ENCODE measurements around the gene CFAP119. TPM values are rescaled to one million over a fixed set of nuclear protein-coding genes. Genes with fewer than 3 reads are reported as not detected.

The CFAP119 gene
- polyA plus RNA-seq, 1 donor = 4.2 TPM

DNA sequence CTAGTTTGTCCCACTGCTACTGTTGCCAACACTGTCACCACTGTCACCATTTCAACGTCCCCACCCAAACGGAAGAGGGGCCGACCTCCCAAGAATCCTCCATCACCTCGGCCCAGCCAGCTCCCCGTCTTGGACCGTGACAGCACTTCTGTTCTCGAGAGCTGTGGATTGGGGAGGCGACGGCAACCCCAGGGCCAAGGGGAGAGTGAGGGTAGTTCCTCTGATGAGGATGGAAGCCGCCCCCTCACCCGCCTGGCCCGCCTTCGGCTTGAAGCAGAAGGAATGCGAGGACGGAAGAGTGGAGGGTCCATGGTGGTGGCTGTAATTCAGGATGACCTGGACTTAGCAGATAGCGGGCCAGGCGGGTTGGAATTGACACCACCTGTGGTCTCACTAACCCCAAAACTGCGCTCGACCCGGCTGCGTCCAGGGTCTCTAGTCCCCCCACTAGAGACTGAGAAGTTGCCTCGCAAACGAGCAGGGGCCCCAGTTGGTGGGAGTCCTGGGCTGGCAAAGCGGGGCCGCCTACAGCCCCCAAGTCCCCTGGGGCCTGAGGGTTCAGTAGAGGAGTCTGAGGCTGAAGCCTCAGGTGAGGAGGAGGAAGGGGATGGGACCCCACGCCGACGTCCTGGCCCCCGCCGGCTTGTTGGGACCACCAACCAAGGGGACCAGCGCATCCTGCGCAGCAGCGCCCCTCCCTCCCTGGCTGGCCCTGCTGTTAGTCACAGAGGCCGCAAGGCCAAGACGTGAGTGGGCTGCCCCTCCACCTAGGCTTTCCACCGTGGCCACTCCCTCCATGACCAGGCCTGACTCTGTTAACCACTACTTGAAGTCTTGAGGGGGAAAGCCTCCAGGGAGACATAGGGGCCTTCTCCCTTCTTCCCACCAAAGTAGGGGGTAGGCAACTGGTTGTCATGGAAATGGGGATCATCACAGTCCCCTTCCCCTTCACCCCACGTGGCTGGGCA lies 22.6 kb downstream of the CFAP119 start:
- H3K9me3 ChIP-seq (ENCODE audit: control insufficient read depth, low read depth, low read length) = no peaks in the 10 kb centered on the region
- peaks cover 11% of the 10 kb centered on the region for H3K4me1 ChIP-seq (ENCODE audit: control insufficient read depth, insufficient read depth, low read length)
- H3K4me3 ChIP-seq (ENCODE audit: low read length) = no peak overlapping the region
- H3K27ac ChIP-seq (ENCODE audit: low read length) = peak overlapping the region; percentile 68
- DNase-seq = no peak
- no peaks in the 10 kb centered on the region for H3K27me3 ChIP-seq (ENCODE audit: control insufficient read depth, insufficient read depth, low read length)
- H3K36me3 ChIP-seq (ENCODE audit: control insufficient read depth, insufficient read depth, low read length) = peaks cover 85% of the 10 kb centered on the region
- WGBS (ENCODE audit: insufficient coverage, low lambda C conversion rate) = 100% methylated on average over 3 of the region's 37 CpGs

DNA sequence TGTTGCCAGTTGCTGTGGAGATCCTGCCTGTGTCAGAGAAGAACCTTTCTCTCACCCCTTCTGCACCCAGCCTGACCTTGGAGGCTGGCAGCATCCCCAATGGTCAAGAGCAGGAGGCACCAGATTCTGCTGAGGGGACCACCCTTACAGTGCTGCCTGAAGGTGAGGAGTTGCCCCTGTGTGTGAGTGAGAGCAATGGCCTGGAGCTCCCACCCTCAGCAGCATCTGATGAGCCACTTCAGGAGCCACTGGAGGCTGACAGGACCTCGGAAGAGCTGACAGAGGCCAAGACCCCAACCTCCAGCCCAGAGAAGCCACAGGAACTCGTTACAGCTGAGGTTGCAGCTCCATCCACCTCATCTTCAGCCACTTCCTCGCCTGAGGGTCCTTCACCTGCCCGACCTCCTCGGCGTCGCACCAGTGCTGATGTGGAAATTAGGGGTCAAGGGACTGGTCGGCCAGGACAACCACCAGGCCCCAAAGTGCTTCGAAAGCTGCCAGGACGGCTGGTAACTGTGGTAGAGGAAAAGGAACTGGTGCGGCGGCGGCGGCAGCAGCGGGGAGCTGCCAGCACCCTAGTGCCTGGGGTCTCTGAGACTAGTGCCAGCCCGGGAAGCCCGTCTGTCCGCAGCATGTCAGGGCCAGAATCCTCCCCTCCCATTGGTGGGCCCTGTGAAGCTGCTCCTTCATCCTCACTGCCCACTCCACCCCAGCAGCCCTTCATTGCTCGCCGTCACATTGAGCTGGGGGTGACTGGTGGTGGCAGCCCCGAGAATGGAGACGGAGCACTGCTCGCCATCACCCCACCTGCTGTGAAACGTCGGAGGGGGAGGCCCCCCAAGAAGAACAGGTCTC lies 23.8 kb downstream of the CFAP119 start:
- Histone ChIP-seq H3K27me3 (ENCODE audit: control insufficient read depth, insufficient read depth, low read length) (no peaks in the 10 kb centered on the region), H3K9me3 (ENCODE audit: control insufficient read depth, low read depth, low read length) (no peaks in the 10 kb centered on the region), H3K4me1 (ENCODE audit: control insufficient read depth, insufficient read depth, low read length) (peaks cover 11% of the 10 kb centered on the region), H3K36me3 (ENCODE audit: control insufficient read depth, insufficient read depth, low read length) (peaks cover 85% of the 10 kb centered on the region), H3K4me3 (ENCODE audit: low read length) (no peak overlapping the region), H3K27ac (ENCODE audit: low read length) (no peak overlapping the region)
- DNase-seq = no peak
- WGBS (ENCODE audit: insufficient coverage, low lambda C conversion rate) = no CpG with 5 or more reads among the region's 25 CpGs

DNA sequence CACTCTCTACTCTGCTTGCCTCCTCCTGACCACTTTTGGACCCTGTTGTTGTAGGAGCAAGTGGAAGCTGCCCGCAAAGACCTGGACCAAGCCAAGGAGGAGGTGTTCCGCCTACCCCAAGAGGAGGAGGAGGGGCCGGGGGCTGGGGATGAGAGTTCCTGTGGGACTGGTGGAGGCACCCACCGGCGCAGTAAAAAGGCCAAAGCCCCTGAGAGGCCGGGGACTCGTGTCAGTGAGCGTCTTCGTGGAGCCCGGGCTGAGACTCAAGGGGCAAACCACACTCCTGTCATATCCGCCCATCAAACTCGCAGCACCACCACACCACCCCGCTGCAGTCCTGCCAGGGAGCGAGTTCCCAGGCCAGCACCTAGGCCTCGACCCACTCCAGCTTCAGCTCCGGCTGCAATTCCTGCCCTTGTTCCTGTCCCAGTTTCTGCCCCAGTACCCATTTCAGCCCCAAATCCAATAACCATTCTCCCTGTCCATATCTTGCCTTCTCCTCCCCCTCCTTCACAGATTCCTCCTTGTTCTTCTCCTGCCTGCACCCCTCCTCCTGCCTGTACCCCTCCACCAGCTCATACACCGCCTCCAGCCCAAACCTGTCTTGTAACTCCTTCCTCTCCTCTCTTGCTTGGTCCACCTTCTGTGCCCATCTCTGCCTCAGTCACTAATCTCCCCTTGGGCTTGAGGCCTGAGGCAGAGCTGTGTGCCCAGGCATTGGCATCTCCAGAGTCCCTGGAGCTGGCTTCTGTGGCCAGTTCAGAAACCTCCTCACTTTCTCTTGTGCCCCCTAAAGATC lies 24.7 kb downstream of the CFAP119 start:
- Histone ChIP-seq H3K36me3 (ENCODE audit: control insufficient read depth, insufficient read depth, low read length) (peaks cover 84% of the 10 kb centered on the region), H3K9me3 (ENCODE audit: control insufficient read depth, low read depth, low read length) (no peaks in the 10 kb centered on the region), H3K4me3 (ENCODE audit: low read length) (no peak overlapping the region), H3K4me1 (ENCODE audit: control insufficient read depth, insufficient read depth, low read length) (peaks cover 11% of the 10 kb centered on the region), H3K27me3 (ENCODE audit: control insufficient read depth, insufficient read depth, low read length) (no peaks in the 10 kb centered on the region), H3K27ac (ENCODE audit: low read length) (no peak overlapping the region)
- no CpG with 5 or more reads among the region's 17 CpGs for WGBS (ENCODE audit: insufficient coverage, low lambda C conversion rate)
- no peak for DNase-seq

DNA sequence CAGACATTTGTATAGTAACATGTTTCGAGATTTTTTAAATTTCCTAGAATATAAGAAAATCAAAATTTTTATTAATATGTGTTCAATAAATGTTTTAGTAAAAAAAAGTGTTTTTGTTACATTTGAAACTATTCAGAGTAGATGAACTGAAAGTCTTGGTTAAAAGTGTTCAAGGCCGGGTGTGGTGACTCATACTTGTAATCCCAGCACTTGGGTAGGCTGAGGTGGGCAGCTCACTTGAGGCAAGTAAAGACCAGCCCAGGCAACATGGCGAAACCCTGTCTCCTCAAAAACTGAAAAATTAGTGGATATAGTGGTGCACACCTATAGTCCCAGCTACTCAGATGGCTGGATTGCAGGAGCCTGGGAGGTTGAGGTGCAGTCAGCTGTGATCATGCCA lies 30.5 kb downstream of the CFAP119 start:
- WGBS (ENCODE audit: insufficient coverage, low lambda C conversion rate) = 88% methylated on average over 1 of the region's 3 CpGs

DNA sequence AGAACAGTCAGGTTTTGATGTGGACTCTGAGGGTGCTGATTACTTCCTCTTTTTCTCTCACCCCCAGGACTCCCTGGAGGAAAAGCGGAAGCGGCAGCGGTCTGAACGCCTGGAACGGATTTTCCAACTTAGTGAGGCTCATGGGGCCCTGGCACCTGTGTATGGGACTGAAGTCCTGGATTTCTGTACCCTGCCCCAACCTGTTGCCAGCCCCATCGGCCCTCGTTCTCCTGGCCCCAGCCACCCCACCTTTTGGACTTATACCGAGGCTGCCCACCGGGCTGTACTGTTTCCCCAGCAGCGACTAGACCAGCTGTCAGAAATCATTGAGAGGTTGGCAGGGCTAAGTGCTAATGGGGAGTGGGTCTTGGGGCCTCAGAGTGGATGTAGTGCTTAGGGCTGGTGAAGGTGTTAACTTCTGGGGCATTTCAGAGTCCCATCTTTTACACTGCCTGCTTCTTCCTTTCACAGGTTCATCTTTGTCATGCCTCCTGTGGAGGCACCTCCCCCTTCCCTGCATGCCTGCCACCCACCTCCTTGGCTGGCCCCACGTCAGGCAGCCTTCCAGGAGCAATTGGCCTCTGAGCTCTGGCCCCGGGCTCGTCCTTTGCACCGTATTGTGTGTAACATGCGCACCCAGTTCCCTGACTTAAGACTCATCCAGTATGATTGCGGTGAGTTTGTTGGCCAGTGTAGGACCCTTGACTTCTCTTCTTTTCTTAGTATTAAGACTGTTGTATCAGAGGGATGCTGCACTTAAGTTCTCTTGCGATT lies 32.8 kb downstream of the CFAP119 start:
- peaks cover 35% of the 10 kb centered on the region for H3K4me1 ChIP-seq (ENCODE audit: control insufficient read depth, insufficient read depth, low read length)
- no peak overlapping the region for H3K4me3 ChIP-seq (ENCODE audit: low read length)
- peak overlapping the region; percentile 59 for H3K27ac ChIP-seq (ENCODE audit: low read length)
- no peaks in the 10 kb centered on the region for H3K9me3 ChIP-seq (ENCODE audit: control insufficient read depth, low read depth, low read length)
- H3K36me3 ChIP-seq (ENCODE audit: control insufficient read depth, insufficient read depth, low read length) = peaks cover 75% of the 10 kb centered on the region
- WGBS (ENCODE audit: insufficient coverage, low lambda C conversion rate) = no CpG with 5 or more reads among the region's 17 CpGs
- H3K27me3 ChIP-seq (ENCODE audit: control insufficient read depth, insufficient read depth, low read length) = no peaks in the 10 kb centered on the region
- peak; percentile 77 to 89 for DNase-seq

More for the DNA sequence above, 30.5 kb downstream of the CFAP119 start:
- Histone ChIP-seq H3K27me3 (ENCODE audit: control insufficient read depth, insufficient read depth, low read length) (no peaks in the 10 kb centered on the region), H3K27ac (ENCODE audit: low read length) (no peak overlapping the region), H3K4me1 (ENCODE audit: control insufficient read depth, insufficient read depth, low read length) (peaks cover 15% of the 10 kb centered on the region), H3K9me3 (ENCODE audit: control insufficient read depth, low read depth, low read length) (no peaks in the 10 kb centered on the region), H3K36me3 (ENCODE audit: control insufficient read depth, insufficient read depth, low read length) (peaks cover 77% of the 10 kb centered on the region), H3K4me3 (ENCODE audit: low read length) (no peak overlapping the region)
- DNase-seq = no peak

DNA sequence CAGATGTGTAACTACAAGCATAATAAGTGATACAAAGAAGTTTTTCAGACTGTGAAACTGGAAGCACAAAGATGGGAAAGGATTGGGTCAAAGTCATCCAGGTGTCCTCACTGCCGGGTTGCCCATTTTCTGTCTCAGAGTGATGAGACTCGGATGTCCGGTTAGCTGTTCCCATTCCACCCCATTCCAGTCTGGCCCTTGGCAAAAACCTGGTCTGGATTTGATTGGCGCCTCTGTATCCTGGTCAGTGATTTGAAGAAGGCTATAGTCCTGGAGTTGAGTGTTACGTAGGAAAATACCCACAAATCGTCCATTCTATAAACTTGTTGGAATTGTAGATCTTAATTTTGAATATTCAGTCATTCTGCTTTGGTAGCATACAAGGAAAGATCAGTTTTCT lies 33.5 kb downstream of the CFAP119 start:
- H3K36me3 ChIP-seq (ENCODE audit: control insufficient read depth, insufficient read depth, low read length) = peaks cover 75% of the 10 kb centered on the region
- WGBS (ENCODE audit: insufficient coverage, low lambda C conversion rate) = 88% methylated on average over 3 of the region's 6 CpGs
- no peak overlapping the region for H3K4me3 ChIP-seq (ENCODE audit: low read length)

DNA sequence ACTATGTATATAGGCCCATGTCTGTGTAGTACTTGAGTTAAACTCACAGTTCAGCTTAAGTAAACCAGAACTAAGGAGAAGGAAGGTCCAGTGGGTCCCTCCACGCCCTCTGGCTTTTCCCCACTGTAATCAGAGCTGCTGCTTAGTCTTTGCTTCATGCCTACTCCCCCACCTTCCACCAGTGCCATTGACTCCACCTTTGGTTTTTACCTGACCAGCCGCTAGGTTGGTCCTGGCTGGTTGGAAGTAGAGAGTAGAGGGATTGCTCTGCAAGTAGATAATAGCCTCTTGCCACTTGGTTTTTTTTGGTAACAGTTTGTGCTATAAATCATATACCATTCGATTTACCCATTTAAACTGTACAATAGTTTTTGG lies 36.5 kb downstream of the CFAP119 start:
- peaks cover 81% of the 10 kb centered on the region for H3K36me3 ChIP-seq (ENCODE audit: control insufficient read depth, insufficient read depth, low read length)
- WGBS (ENCODE audit: insufficient coverage, low lambda C conversion rate) = 100% methylated on average over 1 of the region's 3 CpGs
- peak overlapping the region; percentile 40 for H3K27ac ChIP-seq (ENCODE audit: low read length)
- DNase-seq = no peak
- H3K4me3 ChIP-seq (ENCODE audit: low read length) = no peak overlapping the region
- no peaks in the 10 kb centered on the region for H3K27me3 ChIP-seq (ENCODE audit: control insufficient read depth, insufficient read depth, low read length)
- H3K4me1 ChIP-seq (ENCODE audit: control insufficient read depth, insufficient read depth, low read length) = peaks cover 35% of the 10 kb centered on the region
- no peaks in the 10 kb centered on the region for H3K9me3 ChIP-seq (ENCODE audit: control insufficient read depth, low read depth, low read length)

More for the DNA sequence above, 33.5 kb downstream of the CFAP119 start:
- no peak for DNase-seq
- Histone ChIP-seq H3K4me1 (ENCODE audit: control insufficient read depth, insufficient read depth, low read length) (peaks cover 35% of the 10 kb centered on the region), H3K9me3 (ENCODE audit: control insufficient read depth, low read depth, low read length) (no peaks in the 10 kb centered on the region), H3K27me3 (ENCODE audit: control insufficient read depth, insufficient read depth, low read length) (no peaks in the 10 kb centered on the region), H3K27ac (ENCODE audit: low read length) (no peak overlapping the region)

DNA sequence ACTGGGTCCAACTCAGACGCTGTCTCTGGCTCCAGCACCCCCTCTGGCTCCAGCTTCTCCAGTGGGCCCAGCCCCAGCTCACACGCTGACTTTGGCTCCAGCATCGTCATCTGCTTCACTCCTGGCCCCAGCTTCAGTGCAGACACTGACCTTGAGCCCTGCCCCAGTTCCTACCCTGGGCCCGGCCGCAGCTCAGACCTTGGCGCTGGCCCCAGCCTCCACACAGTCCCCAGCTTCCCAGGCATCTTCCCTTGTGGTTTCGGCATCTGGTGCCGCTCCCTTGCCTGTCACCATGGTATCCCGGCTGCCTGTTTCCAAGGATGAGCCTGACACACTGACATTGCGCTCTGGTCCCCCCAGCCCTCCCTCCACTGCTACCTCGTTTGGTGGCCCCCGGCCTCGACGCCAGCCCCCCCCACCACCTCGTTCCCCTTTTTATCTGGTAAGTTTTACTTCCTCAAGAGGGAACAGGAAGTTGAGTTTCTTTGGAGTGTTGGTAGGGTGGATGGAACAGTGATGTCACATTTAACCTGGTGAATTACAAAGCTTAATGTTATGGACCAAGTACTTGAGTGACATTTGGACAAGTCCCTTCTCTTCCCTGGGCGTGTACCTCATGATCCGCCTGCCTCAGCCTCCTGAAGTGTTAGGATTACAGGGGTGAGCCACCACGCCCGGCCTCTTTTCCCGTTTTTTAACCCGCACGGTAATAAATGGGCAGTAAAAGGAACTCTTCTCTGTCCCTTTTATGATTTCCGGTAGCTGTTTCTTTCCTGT lies 37.0 kb downstream of the CFAP119 start:
- H3K4me1 ChIP-seq (ENCODE audit: control insufficient read depth, insufficient read depth, low read length) = peaks cover 34% of the 10 kb centered on the region
- peak in 1 of 2 donors; percentile 50 for DNase-seq
- no peaks in the 10 kb centered on the region for H3K27me3 ChIP-seq (ENCODE audit: control insufficient read depth, insufficient read depth, low read length)
- H3K9me3 ChIP-seq (ENCODE audit: control insufficient read depth, low read depth, low read length) = no peaks in the 10 kb centered on the region
- peaks cover 82% of the 10 kb centered on the region for H3K36me3 ChIP-seq (ENCODE audit: control insufficient read depth, insufficient read depth, low read length)
- H3K27ac ChIP-seq (ENCODE audit: low read length) = peak overlapping the region; percentile 40
- H3K4me3 ChIP-seq (ENCODE audit: low read length) = no peak overlapping the region
- WGBS (ENCODE audit: insufficient coverage, low lambda C conversion rate) = 80% methylated on average over 2 of the region's 23 CpGs

DNA sequence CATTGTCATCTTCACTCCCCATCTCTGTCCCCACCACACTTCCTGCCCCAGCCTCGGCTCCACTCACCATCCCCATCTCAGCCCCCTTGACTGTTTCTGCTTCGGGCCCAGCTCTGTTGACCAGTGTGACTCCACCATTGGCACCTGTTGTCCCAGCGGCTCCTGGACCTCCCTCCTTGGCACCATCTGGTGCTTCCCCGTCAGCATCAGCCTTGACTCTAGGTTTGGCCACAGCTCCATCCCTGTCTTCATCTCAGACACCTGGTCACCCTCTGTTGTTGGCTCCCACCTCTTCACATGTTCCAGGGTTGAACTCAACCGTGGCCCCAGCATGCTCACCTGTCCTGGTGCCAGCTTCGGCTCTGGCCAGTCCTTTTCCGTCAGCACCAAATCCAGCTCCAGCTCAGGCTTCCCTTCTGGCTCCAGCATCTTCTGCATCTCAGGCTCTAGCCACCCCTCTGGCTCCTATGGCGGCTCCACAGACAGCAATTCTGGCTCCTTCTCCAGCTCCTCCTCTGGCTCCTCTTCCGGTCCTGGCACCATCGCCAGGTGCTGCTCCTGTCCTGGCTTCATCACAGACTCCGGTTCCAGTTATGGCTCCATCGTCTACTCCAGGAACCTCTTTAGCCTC lies 38.0 kb downstream of the CFAP119 start:
- DNase-seq = no peak
- H3K27me3 ChIP-seq (ENCODE audit: control insufficient read depth, insufficient read depth, low read length) = no peaks in the 10 kb centered on the region
- peaks cover 26% of the 10 kb centered on the region for H3K4me1 ChIP-seq (ENCODE audit: control insufficient read depth, insufficient read depth, low read length)
- H3K9me3 ChIP-seq (ENCODE audit: control insufficient read depth, low read depth, low read length) = no peaks in the 10 kb centered on the region
- H3K4me3 ChIP-seq (ENCODE audit: low read length) = no peak overlapping the region
- no peak overlapping the region for H3K27ac ChIP-seq (ENCODE audit: low read length)
- 100% methylated on average over 1 of the region's 12 CpGs for WGBS (ENCODE audit: insufficient coverage, low lambda C conversion rate)
- peaks cover 79% of the 10 kb centered on the region for H3K36me3 ChIP-seq (ENCODE audit: control insufficient read depth, insufficient read depth, low read length)

Data from large intestine (tissue), 3 donors.